ENCODE results near the gene YBX1.

DNA sequence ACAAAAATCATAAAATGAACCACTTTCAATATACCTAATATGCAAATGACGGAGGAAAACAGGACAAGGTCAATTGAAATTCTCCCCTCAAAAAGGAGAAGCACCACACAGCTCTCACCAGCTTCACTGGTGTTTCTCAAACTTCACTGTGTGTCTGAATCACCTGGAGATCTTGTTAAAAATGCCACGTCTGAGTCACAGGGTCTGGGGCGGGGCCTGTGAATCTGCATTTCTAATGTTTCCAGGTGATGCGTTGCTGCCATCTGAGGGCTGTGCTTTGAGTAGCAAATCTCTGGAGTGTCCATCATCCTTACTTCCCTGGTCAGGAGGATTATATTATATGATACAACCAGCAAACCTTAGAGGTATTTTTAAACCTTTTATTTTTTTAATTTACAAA, 48.8 kb downstream of the YBX1 start:
- TF ChIP-seq, protein P1, sequence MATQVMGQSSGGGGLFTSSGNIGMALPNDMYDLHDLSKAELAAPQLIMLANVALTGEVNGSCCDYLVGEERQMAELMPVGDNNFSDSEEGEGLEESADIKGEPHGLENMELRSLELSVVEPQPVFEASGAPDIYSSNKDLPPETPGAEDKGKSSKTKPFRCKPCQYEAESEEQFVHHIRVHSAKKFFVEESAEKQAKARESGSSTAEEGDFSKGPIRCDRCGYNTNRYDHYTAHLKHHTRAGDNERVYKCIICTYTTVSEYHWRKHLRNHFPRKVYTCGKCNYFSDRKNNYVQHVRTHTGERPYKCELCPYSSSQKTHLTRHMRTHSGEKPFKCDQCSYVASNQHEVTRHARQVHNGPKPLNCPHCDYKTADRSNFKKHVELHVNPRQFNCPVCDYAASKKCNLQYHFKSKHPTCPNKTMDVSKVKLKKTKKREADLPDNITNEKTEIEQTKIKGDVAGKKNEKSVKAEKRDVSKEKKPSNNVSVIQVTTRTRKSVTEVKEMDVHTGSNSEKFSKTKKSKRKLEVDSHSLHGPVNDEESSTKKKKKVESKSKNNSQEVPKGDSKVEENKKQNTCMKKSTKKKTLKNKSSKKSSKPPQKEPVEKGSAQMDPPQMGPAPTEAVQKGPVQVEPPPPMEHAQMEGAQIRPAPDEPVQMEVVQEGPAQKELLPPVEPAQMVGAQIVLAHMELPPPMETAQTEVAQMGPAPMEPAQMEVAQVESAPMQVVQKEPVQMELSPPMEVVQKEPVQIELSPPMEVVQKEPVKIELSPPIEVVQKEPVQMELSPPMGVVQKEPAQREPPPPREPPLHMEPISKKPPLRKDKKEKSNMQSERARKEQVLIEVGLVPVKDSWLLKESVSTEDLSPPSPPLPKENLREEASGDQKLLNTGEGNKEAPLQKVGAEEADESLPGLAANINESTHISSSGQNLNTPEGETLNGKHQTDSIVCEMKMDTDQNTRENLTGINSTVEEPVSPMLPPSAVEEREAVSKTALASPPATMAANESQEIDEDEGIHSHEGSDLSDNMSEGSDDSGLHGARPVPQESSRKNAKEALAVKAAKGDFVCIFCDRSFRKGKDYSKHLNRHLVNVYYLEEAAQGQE (IDR thresholded peaks at IDR 0.05; ENCODE audit: insufficient replicate concordance, low read depth), result no peak
- no peak for TF ChIP-seq POLR2AphosphoS5 (IDR thresholded peaks at IDR 0.05; ENCODE audit: low read depth)
- TF ChIP-seq, protein P2, sequence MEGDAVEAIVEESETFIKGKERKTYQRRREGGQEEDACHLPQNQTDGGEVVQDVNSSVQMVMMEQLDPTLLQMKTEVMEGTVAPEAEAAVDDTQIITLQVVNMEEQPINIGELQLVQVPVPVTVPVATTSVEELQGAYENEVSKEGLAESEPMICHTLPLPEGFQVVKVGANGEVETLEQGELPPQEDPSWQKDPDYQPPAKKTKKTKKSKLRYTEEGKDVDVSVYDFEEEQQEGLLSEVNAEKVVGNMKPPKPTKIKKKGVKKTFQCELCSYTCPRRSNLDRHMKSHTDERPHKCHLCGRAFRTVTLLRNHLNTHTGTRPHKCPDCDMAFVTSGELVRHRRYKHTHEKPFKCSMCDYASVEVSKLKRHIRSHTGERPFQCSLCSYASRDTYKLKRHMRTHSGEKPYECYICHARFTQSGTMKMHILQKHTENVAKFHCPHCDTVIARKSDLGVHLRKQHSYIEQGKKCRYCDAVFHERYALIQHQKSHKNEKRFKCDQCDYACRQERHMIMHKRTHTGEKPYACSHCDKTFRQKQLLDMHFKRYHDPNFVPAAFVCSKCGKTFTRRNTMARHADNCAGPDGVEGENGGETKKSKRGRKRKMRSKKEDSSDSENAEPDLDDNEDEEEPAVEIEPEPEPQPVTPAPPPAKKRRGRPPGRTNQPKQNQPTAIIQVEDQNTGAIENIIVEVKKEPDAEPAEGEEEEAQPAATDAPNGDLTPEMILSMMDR (IDR thresholded peaks at IDR 0.05; ENCODE audit: insufficient read depth, low read length), result no peak

Data from HL-60 (cell line).